GM21786 (cell line): ENCODE results near the gene PRRT4.

ENCODE experiments used
- ATAC-seq: cut with Tn5 transposase; IDR thresholded peaks from one replicate; pipeline ENCODE4 v1.9.1; 2021; ENCODE audit not compliant: unreplicated experiment

Gene PRRT4

DNA sequence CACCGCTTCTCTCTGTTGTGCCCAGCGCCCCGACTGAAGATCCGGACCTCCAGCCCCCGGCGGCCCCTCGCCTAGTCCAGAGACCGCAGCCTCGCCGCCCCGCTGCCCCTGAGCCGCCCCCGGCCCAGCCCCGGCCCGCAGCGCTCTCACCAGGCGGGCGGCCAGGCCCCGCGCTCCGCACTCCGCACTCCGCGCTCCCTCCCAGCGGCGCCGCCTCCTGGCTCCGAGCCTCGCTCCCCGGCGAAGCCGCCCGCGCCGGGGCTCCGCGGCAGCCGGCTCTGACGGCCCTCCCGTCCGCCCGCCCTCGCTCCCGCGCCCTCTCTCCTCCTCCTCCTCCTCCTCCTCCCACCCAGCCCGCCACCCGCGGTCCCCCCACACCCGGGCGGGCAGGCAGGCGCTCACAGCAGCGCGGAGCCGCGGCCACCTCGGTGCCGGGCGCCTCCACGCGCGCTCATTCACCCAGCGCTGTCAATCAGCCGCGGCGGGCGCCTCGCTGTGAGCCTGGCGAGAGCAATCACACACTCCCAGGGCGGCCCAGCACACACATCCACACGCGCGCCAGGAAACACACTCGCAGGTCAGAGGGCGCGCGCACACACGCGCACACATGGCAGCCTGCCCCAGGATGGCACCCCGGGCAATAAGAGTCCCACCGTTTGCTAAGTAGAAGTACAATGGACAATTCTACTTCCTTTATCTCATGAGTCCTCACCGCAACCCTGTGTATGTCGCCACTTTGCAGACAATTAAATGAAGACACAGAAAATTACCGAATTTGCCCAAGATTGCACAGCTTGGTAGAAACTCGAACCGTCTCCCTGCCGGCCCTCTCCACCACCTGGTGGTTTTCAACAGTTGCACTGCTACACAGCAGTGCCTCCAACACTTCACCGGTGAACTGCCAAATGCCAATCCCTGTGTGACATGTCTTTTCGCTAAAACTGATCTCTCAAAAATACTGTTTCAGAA is at the start of gene PRRT4:
PRRT4 (minus strand) TSS at position 280 of the 969 bp plus-strand sequence.
- ATAC-seq = no peak

DNA sequence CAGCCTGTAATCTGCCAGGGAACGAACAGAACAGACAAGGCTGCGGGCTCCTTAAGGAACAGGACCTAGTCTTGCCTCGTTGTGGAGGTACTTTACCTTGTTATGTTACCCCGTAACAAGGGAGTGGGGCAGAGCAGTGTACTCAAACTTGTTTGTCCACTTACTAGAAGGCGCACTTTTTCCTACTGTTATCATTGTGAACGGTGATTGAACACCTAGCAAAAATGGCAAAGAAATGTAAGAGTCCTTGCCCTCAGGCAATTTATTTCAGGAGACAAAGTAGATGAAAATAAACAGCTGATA is 48.9 kb upstream of the PRRT4 start:
- ATAC-seq = no peak

DNA sequence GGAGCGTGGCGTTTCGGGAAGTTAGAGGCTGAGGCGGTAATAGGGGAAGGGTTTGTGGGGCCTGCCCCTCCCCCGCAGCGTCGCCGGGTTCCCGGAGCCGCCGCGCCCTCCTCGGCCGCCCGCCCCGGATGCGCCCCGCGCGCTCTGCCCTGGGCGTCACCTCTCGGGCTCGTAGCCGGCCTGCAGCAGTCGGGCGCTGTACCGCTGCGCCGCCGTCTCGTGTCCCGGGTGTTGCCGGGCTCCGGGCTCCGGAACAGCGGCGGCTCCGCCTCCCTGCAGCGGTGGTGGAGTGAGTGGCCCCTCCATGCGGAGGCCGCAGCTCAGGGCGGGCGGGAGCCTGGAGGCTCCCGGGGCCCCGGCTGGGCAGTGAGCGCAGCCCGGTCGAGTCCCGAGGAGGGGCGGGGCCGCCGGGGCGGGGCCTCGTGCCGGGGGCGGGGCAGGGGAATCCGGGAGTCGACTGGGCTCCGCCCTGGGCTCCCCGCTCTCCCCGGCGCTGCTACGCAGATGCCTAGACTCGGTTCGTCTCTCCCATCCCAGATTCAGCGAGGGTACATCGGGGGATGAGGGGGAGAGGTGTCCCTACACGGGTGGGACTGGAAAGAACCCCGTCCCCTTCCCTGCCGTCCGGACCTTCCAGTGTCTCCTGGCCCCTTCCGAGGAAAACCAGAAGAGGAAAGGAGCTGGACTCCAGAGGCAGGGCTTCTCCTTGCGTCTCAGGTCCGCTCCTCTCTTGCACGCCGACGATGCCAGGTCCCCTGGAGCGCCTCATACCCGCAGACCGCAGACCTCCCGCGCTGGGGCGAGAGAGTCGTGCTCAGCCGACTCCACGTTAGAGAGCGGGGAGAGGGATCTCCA is 48.3 kb upstream of the PRRT4 start, which contains the start of gene IMPDH1:
IMPDH1 (minus strand) TSS at position 387 of the 855 bp plus-strand sequence; CDS start at position 306, 81 bp downstream.
- peak; percentile 77 for ATAC-seq

DNA sequence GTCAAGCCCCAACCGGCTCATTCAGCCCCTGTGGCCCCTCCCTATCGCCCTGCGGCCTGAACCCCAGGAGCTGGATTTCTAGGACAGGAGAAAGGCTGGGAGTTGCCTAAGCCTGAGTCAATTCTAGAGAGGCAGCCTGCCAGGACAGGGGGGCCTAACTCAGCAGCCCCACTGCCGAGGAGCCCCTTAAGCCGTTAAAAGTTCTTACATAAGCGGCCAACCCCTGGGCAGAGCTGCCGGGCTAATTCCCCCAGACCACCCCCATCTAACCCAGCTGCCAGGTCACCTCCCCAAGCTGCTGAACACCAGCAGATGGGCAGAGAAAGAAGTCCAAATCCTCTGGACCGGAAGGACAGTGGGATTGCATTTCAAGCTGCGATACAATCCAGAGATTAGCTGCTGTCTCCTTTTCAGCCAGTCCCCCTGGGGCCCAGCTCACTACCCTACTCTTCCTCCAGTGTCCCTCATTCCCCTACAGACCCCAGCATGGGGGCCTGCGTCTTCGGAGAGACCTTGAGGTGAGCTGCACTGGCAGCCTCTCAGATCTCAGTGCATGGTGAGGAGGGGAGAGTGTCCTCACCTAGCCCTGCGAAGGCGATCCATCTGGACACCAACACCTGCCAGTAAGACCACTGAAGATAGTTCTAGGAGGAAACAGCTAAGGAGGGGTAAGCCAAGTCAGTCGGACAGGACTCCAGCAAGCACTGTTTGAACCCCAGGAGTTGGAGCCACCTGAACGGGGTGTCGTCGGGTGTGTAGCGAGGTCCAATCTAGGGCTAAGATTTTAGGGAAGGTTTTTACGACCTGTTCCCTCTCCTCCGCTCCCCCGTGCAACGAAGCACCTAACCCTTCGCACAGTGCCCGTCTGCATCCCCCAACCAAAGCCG is 47.5 kb upstream of the PRRT4 start:
- no peak for ATAC-seq

DNA sequence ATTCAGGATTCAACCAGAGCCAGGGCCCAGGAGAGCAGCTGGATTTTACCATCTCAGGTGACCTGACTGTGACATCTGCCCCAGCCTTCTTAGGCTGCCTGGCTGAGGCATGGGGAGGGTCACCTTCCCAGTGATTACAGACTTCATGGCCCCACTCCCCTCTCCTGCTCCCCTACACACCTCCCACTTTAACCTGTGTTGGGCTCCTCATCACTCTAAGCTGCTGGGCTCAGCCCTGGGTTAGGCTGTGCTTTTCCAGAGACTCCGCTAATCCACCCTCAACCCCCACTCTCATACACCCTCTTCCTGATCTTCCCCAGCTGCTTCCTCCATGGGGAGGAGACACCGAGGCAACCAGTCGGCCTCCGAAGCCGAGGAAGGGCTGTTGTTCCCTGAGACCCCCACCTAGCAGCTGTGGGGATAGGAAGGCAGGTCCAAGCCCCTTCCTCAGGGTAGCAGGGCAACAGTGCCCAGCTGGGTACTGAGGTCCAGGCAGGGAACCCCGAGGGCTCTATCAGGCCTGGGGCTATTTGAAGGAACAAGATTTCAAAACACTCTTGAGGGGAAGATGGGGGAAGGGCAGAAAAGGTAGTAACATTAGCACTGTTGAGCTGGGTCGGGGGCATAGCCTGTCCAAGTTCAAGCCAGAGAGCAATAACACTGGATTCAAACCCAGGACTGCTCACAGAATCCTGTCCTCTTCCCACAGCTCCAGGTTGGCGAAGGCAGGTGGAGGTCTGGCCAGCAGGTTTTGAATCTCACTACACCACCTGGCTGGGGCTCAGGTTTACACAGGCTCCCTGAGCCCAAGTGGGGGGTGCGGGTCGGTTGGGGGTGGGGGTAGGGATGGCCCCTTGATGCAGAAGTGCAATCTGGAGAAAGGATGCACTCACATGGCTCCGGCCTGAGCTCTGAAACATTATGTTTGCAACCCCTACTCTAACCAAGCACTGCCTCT is 46.5 kb upstream of the PRRT4 start:
- ATAC-seq = no peak

DNA sequence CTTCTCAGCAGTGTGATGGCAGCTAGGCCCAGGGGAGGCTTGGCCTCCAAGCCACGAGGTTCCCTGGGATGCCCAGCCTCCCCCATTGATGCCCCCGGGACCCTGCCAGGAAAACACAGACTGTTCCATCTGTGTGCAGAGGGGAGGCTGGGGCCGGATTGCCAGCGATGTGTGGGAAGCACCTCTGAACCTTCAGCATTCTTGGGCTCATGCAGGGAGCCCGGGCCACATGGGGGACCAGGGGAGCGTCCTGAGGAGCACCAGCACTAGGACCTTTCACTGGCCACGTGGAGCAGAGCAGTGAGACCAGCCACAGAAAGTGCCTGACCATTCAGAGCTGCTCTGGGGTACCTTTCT is 45.7 kb upstream of the PRRT4 start:
- no peak for ATAC-seq

DNA sequence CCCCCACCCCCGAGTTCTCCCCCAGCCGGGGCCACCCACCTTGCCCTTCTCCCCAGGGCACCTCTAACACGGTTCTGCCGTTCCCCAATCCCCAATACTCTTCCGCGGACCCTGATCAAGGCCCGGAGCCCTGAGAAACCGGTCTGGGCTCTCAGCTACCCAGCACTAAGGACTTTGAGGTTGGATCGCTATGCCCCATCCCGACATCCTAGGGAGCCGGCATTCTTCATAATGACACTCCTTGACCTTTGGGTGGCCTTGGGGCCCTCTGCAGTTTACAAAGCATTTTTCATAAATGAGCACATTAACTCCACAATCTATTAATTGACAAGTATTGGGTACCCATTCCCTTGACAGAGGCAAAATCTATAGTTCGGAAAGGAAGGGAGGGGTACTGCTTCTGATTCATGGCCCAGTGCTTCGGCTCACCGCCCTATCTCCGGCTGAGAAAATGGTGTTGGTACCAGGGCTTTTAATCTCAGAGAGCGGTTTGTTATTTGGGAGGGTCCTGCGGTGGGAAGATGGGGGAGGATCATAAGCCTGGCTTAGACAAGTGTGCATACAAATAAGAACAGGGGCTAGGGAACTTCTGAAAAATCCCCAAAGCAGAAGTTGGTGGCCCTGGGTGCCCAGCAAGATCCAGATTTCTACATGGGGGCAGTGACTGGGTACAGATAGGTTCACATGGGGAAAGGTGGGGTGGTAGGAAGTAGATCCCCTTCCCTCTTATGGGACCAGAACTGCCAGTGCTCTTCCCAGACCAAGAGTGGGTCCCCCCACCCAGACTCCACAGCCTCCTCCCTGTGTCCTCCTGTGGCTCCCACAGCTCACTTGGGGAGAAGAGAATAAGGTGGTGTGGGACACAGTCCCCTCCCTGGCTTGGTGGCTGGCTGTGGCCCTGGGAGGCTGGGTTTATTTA is 45.1 kb upstream of the PRRT4 start:
- no peak for ATAC-seq

DNA sequence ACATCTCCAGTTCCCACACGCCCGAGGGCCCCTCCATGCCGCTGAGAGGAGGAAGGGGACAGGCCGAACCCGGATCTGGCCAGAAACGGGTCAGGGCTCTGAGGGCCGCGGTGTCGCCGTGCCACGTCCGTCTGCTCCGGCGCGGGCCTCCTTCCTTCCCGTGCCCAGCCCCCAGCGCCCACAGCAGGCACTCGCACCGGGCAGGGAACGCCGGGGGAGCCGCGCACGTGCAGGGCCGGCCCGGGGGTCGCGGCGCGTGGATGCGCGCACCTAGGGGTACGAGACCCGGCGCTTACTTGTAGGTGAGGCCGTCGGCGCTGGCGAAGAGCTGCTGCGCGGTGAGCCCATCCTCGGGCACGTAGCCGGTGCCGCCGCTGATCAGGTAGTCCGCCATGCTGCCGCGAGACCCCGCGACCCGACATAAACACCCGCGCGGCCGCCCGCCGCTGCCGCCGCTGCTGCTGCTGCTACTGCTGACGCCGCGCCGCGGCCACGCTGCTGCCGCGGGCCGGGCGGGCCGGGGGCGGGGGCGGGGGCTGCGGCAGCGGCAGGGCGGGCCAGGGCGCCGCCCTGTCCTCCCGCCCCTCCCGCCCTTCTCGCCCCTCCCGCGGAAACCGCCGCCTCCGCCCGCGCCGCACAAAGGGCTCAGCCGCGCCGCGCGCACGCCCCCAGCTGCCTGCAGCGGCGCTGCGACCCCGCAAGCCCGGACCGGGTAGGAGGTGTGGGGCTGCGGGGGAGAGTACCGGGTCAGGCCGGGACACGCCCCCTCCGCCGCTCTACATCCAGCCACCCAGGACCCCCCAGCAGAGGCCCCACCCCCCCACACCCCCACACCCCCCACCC is 44.2 kb upstream of the PRRT4 start:
- no peak for ATAC-seq

DNA sequence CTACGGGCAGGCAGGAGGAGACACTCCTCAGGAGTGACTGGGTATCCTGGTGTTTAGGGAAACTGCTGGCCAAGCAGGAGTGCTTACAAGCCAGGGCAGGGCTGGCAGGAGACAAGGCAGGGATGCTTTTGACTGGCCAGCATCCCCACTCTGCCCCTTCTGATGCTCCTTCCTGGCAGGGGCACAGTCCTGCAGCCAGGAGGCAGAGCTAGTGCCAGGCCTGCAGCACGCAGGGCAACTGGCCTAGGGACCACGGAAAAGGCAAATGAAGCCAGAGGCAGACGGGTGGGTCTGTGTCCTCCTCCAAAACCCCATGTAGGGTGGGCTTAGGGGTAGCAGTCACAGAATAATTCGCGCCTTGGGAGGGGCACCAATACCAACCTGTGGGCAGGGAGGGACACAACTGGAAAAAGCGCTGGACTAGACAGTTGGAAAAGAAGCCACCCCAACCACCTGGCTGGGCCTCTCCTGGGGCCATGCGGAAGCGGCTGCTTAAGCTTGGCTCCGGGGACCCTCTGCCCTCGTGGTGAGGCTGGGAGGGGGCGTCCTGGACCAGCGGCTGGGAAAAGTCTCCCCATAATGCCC is 43.5 kb upstream of the PRRT4 start:
- no peak for ATAC-seq

DNA sequence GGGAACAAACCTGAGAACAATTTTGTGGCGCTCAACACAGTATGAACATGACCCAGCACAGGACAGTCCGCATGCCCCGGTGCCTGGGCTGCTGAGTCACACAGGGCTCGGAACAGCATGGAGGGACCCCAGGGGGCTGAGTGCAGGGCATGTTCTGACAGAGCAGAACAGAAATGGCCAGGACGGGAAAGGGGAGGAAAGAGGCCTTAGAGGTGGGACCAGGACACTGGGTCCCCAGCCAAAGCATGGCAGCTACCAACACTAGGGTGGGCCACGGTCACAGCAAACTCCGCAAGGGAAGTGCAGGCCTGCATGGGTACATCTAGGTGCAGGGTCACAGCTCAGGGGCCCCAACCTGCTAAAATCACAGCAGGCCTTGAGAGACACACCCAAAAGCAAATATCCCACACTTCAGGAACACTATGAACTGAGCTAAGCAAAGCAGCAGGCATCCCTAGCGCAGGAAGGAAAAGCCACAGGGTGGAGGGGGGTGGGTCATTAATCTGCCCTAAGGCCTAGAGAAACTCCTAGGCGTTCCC is 42.7 kb upstream of the PRRT4 start:
- ATAC-seq = no peak

DNA sequence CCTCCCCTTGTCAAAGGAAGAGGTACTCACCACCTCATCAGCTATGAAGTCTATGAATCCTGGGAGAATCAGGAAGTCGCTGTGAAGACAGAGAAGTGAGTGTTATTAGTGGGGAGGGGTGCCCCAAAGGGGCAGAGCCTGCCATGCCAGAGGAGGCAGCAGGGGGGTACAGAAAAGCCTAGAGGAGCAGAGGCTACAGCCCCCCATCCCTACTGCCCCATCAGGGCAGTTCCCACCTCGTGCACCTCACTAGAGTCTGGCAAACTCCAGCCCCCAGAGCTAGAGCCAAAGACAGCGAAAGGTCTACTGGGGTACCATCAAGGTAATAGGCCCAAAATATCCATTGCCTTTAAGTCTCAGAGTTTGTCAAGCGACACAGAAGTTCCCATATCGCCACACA is 42.2 kb upstream of the PRRT4 start:
- ATAC-seq = no peak

DNA sequence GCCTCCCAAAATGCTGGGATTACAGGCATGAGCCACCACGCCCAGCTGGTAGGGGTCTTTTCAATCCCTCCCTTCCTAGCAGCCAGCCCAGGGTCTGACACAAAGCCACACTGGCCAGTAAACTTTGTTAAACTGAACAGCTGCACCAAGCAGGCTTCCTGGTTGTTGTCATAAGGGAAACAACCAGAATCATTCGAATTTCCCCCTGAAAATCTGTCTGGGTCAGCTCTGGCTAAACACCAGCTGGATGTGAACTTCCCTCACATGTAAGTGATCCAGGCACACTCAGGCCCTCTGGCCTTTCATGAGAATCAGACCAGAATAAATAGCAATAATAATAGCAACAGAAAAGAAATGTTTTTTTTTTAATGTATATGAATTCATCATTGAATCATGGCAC is 40.9 kb upstream of the PRRT4 start:
- no peak for ATAC-seq

DNA sequence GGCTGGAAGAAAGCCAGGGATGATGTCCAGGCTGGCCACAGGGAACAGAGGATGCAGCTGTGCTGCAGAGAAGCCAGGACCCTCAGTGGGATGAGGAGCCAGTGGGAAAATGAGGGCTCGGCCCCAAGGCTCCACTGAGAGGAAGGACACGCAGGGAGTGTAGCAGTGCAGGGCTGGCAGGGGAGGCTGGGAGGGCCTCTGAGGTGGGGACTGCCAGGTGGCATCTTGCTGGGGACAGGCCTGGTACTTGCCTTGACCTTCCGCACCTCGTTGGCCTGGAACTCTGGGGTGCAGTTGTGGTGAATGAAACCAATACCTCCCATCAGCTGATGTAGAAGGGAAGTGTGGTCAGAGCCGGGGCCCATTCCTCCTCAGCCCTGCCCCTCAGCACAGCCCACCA is 39.1 kb upstream of the PRRT4 start:
- ATAC-seq = no peak

DNA sequence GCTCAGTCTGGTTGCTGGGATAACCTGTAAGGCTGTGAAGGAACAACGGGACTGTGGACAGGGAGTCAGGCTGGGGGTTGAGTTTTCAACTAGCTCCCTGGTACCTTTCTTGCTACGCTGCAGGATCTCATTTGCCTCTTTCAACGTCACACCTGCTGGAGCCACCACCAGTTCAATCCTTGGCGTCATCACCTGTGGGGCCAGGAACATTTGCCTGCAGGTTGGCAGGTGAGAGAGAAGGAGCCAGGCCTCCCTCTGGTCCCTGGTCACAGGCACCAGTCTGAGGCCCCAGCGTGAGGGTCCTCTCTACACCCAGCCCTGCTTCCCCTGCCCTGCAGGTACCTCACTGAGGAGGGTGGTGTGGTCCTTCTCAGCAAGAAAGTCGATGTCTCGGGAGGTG is 38.5 kb upstream of the PRRT4 start:
- no peak for ATAC-seq

DNA sequence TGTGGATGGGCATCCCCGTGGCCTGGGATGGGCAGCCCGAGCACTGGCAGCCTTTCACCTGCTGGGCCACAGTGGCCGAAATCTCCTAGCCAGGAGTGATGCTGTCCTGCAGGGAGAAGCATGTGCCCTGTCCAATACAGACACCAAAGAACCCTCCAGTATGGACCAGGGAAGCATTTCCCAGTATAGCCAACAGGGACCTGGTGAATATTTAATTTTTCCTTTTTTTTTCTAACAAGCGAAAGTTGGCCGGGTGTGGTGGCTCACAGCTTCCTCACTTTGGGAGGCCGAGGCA is 37.3 kb upstream of the PRRT4 start:
- peak; percentile 21 for ATAC-seq

DNA sequence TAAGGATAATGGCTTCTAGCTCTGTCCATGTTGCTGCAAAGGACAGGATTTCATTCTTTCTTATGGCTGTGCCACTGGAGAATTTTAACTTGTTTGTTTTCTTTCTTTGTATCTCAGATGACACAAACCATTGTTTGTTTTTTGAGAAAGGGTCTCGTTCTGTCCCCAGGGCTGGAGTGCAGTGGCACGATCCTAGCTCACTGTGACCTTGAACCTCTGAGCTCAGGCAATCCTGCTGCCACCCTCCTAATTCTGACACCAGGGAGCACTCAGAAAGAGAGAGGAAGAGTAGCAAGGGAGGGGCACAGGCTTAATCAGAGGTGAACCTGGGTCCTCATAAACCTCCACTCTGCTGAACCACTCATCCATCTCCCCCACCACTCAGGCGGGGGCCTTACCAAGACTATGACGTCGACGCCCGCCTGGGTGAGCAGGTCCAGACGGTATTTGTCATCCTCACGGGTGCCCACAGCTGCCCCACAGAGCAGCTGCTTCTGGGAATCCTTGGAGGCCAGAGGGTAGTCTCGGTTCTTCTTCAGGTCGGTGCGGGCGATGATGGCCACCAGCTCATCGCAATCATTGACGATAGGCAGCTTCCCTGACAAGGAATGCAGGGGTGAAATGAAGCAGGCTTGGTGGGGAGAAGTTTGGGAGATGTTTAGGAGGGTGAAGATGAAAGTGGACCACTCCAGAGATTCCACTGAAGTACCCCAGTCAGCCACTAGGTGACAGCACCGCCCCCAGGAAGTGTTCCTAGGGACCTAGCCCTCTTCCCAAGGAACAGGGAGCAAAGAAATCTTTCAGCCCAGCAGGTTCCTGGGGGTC is 36.7 kb upstream of the PRRT4 start:
- peak; percentile 54 for ATAC-seq

DNA sequence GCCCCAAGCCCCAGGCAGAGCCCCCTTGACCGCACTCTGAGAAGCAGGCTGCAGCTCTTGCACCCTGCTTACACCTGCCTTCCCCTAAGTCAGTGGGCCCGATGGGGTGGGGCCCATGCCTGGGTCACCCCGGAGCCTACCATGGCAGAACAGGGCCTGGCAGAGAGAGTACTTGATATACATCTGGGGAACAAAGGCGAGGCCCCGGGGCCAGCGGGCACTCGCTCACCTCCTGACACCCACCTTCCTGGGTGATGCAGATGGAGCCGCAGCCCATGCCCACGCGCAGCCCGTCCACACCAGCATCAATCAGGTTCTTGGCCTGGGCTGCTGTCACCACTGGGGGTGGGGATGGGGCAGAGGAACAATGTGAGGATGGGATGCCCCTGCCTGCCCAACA is 34.9 kb upstream of the PRRT4 start:
- ATAC-seq = no peak
